Activated naive CD4-positive, alpha-beta T cell treated with anti-CD3 and anti-CD28 coated beads for 36 hours (primary cell): ENCODE data around the gene ABHD16A. TPM values are rescaled to one million over a fixed set of nuclear protein-coding genes. Genes with fewer than 3 reads are reported as not detected.

ENCODE experiments used
- CTCF ChIA-PET: fragments of 350-600 bp; sonication (Branson Sonifier 250); formaldehyde crosslinking; loops from one replicate; lab custom pipeline; 2021; ENCODE audit warnings: antibody characterized with exemption; lab: Charles Lee
- DNase-seq: peaks from one replicate; pipeline ENCODE4 v3.0.0-alpha.2; 2020
- H3K27ac Mint-ChIP-seq: one replicate; pipeline ENCODE4 v1.8.0; 2021; ENCODE audit warnings: mild to moderate bottlenecking, mixed read lengths
- H3K27me3 Mint-ChIP-seq: one replicate; pipeline ENCODE4 v1.8.0; 2021; ENCODE audit warnings: low read depth, mixed read lengths
- H3K36me3 Mint-ChIP-seq: one replicate; pipeline ENCODE4 v1.8.0; 2021; ENCODE audit warnings: low read depth, mixed read lengths
- H3K4me1 Mint-ChIP-seq: one replicate; pipeline ENCODE4 v1.8.0; 2021; ENCODE audit warnings: low read depth, mixed read lengths
- H3K4me3 Mint-ChIP-seq: one replicate; pipeline ENCODE4 v1.8.0; 2021; ENCODE audit warnings: mild to moderate bottlenecking, moderate library complexity, mixed read lengths
- H3K9me3 Mint-ChIP-seq: one replicate; pipeline ENCODE4 v1.8.0; 2021; ENCODE audit warnings: mixed read lengths
- intact Hi-C: fragments of 100-400 bp; cut with micrococcal nuclease; formaldehyde crosslinking; loops from one replicate; pipeline ENCODE4 v1.15.1; 2023
- total RNA-seq, 2 experiments: library from RNA; stranded (reverse); gene quantifications; one replicate each; pipeline ENCODE4 v1.2.3, GENCODE V29; 2021

Gene ABHD16A
- total RNA-seq, 2 experiments from 2014 or later, result 19.9 to 22.5 TPM

GRCh38 chr6:31680226-31681134 lies 22.6 kb downstream of the ABHD16A start, which contains the start of gene LY6G5C:
Gene LY6G5C, minus strand, starts transcription at chr6:31681067. Its CDS starts 694 bp downstream, at chr6:31680373.
- intact Hi-C loops, result loop anchor here (1.0 to 2.0 kb wide), 6 partner anchors 58 to 272 kb away; partner anchors contain the start of gene NEU1
- H3K36me3 Mint-ChIP-seq, result no peaks in the 10 kb centered on the region

GRCh38 chr6:31677955-31678354 lies 25.2 kb downstream of the ABHD16A start:
- intact Hi-C loops, result no loop called here
- Mint-ChIP-seq H3K4me1 (peaks cover 11% of the 10 kb centered on the region), H3K27me3 (no peaks in the 10 kb centered on the region), H3K27ac (no peak overlapping the region), H3K36me3 (peaks cover 5% of the 10 kb centered on the region), H3K9me3 (no peaks in the 10 kb centered on the region), H3K4me3 (no peak overlapping the region)
- no peak for DNase-seq
- CTCF ChIA-PET, result interaction anchor here (0.8 to 2.1 kb wide), 3 partner anchors 13 to 186 kb away, joined by 3 to 6 read pairs (median 4); no protein-coding TSS in a partner anchor

More at GRCh38 chr6:31680226-31681134, 22.6 kb downstream of the ABHD16A start, which contains the start of gene LY6G5C:
- Mint-ChIP-seq H3K27me3 (no peaks in the 10 kb centered on the region), H3K4me1 (peaks cover 11% of the 10 kb centered on the region), H3K4me3 (peak within 1 kb of the TSS; percentile 74), H3K9me3 (no peaks in the 10 kb centered on the region), H3K27ac (no peak within 1 kb of the TSS)
- peak; percentile 85 for DNase-seq
- CTCF ChIA-PET, result interaction anchor here (0.6 to 2.1 kb wide), 14 partner anchors 9 to 271 kb away, joined by 3 to 12 read pairs (median 5); partner anchors contain the start of genes ABHD16A, HSPA1B and MSH5

DNA sequence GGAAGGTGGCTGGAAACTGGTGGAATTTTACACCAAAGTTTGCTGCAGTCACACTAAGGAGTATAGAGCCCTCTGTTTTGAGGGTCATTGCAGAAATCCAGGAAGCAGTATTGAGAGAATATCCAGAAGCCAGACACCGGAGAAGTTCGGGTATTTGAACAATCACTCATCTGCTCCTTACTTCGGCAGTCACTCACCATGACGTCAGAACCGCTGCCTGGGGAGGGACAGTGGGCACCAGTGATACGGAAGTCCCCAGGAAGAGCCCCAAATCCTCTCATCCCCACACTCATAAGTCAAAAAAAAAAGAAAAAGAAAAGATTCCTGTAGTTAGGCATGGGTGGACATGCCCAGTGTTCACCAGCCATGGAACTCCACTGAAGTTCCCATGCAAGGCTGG lies 26.2 kb downstream of the ABHD16A start:
- no peak overlapping the region for H3K4me3 Mint-ChIP-seq
- no peaks in the 10 kb centered on the region for H3K27me3 Mint-ChIP-seq
- peaks cover 13% of the 10 kb centered on the region for H3K36me3 Mint-ChIP-seq
- no peaks in the 10 kb centered on the region for H3K9me3 Mint-ChIP-seq
- H3K27ac Mint-ChIP-seq, result peak overlapping the region; percentile 22
- intact Hi-C loops, result no loop called here
- DNase-seq, result no peak
- CTCF ChIA-PET, result interaction anchor here (0.7 kb wide), 1 partner anchor 38 kb away, joined by 8 read pairs; the partner anchor contains the start of gene LY6G6D
- peaks cover 11% of the 10 kb centered on the region for H3K4me1 Mint-ChIP-seq

- Mint-ChIP-seq H3K36me3 (peaks cover 17% of the 10 kb centered on the region), H3K27ac (no peak overlapping the region), H3K4me3 (no peak overlapping the region), H3K4me1 (peaks cover 9% of the 10 kb centered on the region), H3K9me3 (no peaks in the 10 kb centered on the region), H3K27me3 (no peaks in the 10 kb centered on the region)
- CTCF ChIA-PET, result interaction anchor here (0.8 kb wide), 1 partner anchor 275 kb away, joined by 3 read pairs; no protein-coding TSS in a partner anchor
- DNase-seq, result no peak
- intact Hi-C loops, result no loop called here
Observed at GRCh38 chr6:31676322-31676903, 26.7 kb downstream of the ABHD16A start.

DNA sequence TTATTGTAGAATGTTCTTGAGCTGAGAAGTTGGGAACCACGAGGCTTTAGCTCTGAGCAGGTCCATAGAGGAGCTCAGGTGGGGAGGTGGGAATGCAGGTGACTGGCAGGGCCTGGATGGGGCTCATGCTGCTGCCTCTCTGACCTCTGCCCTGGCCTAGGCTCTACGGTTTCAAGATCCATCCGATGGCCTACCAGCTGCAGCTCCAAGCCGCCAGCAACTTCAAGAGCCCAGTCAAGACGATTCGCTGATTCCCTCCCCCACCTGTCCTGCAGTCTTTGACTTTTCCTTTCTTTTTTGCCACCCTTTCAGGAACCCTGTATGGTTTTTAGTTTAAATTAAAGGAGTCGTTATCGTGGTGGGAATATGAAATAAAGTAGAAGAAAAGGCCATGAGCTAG lies 33.4 kb downstream of the ABHD16A start, which contains the start of gene LY6G5B:
LY6G5B (plus strand) TSS at position 301 of the 400 bp plus-strand sequence. CDS start 975 bp downstream, outside the sequence.
- H3K27ac Mint-ChIP-seq, result peak within 1 kb of the TSS; percentile 19
- H3K36me3 Mint-ChIP-seq, result peaks cover 53% of the 10 kb centered on the region
- H3K4me3 Mint-ChIP-seq, result no peak within 1 kb of the TSS

GRCh38 chr6:31666337-31666965 lies 36.7 kb downstream of the ABHD16A start:
- CTCF ChIA-PET, result interaction anchor here (0.9 to 1.1 kb wide), 4 partner anchors 15 to 125 kb away, joined by 3 to 4 read pairs (median 3); partner anchors contain the start of gene LY6G5C

More for the DNA sequence above, 33.4 kb downstream of the ABHD16A start, which contains the start of gene LY6G5B:
- Mint-ChIP-seq H3K4me1 (peaks cover 29% of the 10 kb centered on the region), H3K9me3 (no peaks in the 10 kb centered on the region), H3K27me3 (no peaks in the 10 kb centered on the region)
- CTCF ChIA-PET, result no interaction called here
- intact Hi-C loops, result loop anchor here (10.0 kb wide), 1 partner anchor 1175 kb away; the partner anchor contains the start of gene PSMB8
- DNase-seq, result no peak

GRCh38 chr6:31665501-31666336 lies 37.4 kb downstream of the ABHD16A start, which contains the start of gene CSNK2B:
Gene CSNK2B, plus strand, starts transcription at chr6:31666080. Its CDS starts 752 bp downstream, at chr6:31666832.
- CTCF ChIA-PET, result interaction anchor here (0.9 to 1.2 kb wide), 3 partner anchors 104 to 197 kb away, joined by 3 read pairs; no protein-coding TSS in a partner anchor
- no peaks in the 10 kb centered on the region for H3K9me3 Mint-ChIP-seq
- peaks cover 62% of the 10 kb centered on the region for H3K4me1 Mint-ChIP-seq
- intact Hi-C loops, result loop anchor here (1.0 to 10.0 kb wide), 13 partner anchors 13 to 1179 kb away; partner anchors contain the start of genes ABHD16A, ATP6V1G2, BAG6 and HSPA1B
- peaks cover 68% of the 10 kb centered on the region for H3K36me3 Mint-ChIP-seq
- no peaks in the 10 kb centered on the region for H3K27me3 Mint-ChIP-seq
- peak; percentile 99 for DNase-seq
- peak within 1 kb of the TSS; percentile 97 for H3K27ac Mint-ChIP-seq
- H3K4me3 Mint-ChIP-seq, result peak within 1 kb of the TSS; percentile 95

More at GRCh38 chr6:31666337-31666965, 36.7 kb downstream of the ABHD16A start:
- Mint-ChIP-seq H3K27ac (peak overlapping the region; percentile 97), H3K27me3 (no peaks in the 10 kb centered on the region), H3K9me3 (no peaks in the 10 kb centered on the region), H3K4me3 (peak overlapping the region; percentile 95), H3K36me3 (peaks cover 63% of the 10 kb centered on the region), H3K4me1 (peaks cover 55% of the 10 kb centered on the region)
- intact Hi-C loops, result loop anchor here (10.0 kb wide), 1 partner anchor 1178 kb away; the partner anchor contains the start of gene PSMB8
- no peak for DNase-seq

DNA sequence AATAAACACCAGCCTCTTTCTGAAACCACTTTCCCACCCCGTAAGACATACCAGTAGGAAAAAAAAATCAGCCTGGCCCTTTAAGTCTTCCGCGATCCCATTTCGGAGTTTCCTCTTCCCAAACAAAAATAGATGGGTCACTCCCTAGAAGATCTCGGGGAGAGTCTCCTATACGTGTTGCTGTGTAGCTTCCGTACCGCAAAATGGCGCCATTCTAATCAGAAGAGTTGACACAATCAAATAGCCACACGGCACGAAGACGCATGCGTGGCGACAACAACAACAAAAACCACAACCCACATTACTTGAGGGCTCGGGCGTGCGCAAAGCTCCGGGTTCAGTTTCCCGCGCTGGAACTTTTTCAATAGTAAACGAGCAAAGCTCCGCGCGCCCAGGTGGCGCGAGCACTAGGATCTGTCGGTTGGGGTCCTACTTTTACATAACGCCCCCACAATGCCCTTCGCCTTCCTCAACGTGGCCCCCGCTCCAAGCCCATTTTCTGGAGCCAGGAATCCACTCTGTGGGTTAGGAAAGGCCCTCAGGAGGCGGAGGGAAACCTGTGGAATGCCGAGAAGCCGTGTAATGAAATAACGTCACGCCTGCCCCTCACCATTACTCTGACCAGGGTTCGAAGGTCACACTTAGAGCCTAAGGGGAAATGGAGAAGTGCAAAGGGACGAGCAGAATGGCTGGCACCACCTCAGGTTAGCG lies 38.2 kb downstream of the ABHD16A start, which contains the start of gene GPANK1:
GPANK1 (minus strand) TSS at position 208 of the 711 bp plus-strand sequence. CDS start 519 bp downstream, outside the sequence.
- Mint-ChIP-seq H3K4me3 (peak within 1 kb of the TSS; percentile 95), H3K9me3 (no peaks in the 10 kb centered on the region), H3K27me3 (no peaks in the 10 kb centered on the region), H3K27ac (peak within 1 kb of the TSS; percentile 97), H3K4me1 (peaks cover 65% of the 10 kb centered on the region), H3K36me3 (peaks cover 71% of the 10 kb centered on the region)
- CTCF ChIA-PET, result interaction anchor here (0.6 to 1.2 kb wide), 4 partner anchors 11 to 198 kb away, joined by 3 read pairs; no protein-coding TSS in a partner anchor
- intact Hi-C loops, result loop anchor here (1.0 to 10.0 kb wide), 14 partner anchors 13 to 1180 kb away; partner anchors contain the start of genes ABHD16A, ATP6V1G2, BAG6 and HSPA1B
- DNase-seq, result peak; percentile 95

GRCh38 chr6:31663961-31664789 lies 38.9 kb downstream of the ABHD16A start:
- peaks cover 71% of the 10 kb centered on the region for H3K36me3 Mint-ChIP-seq
- no peaks in the 10 kb centered on the region for H3K9me3 Mint-ChIP-seq
- intact Hi-C loops, result loop anchor here (2.0 to 10.0 kb wide), 5 partner anchors 149 to 1181 kb away; partner anchors contain the start of genes HSPA1B, MICA, PSMB8 and RNF5
- H3K4me3 Mint-ChIP-seq, result peak overlapping the region; percentile 95
- DNase-seq, result peak; percentile 32
- CTCF ChIA-PET, result interaction anchor here (0.6 to 1.2 kb wide), 5 partner anchors 11 to 199 kb away, joined by 3 to 4 read pairs (median 3); partner anchors contain the start of gene BAG6
- no peaks in the 10 kb centered on the region for H3K27me3 Mint-ChIP-seq
- H3K27ac Mint-ChIP-seq, result peak overlapping the region; percentile 97
- H3K4me1 Mint-ChIP-seq, result peaks cover 73% of the 10 kb centered on the region
